HG03095 (cell line): ENCODE results near the gene KCNJ14.

Experiments
- ATAC-seq: cut with Tn5 transposase; IDR thresholded peaks from one replicate; pipeline ENCODE4 v1.9.1; 2021; ENCODE audit warnings: moderate library complexity; ENCODE audit not compliant: unreplicated experiment

Gene KCNJ14

DNA sequence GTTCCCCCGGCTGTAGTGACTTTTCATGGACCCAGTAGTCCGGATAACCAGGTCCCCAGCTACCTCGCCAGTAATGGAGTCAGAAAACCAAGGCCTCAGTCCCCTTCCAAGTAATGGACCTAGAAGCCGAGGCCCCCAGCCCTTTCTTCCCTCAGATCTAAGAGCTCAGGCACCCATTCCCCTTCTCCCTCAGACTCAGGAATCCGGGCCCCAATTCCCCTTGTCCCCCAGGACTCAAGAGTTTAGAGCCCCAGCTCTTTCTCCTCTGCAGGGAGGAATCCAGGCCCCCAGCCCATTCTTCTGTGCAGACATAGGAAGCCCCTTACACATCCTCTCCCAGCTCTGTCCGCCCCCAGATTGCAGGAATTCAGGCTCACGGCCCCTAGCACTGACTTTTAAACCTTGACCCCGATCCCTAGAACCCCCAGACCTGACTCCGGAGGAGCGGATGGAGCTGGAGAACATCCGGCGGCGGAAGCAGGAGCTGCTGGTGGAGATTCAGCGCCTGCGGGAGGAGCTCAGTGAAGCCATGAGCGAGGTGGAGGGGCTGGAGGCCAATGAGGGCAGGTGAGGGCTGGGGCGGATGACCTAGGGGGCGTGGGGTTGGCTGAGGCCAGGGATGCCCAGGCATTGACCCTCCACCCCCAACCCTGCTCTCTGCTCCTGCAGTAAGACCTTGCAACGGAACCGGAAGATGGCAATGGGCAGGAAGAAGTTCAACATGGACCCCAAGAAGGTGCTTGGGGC, 14.7 kb downstream of the KCNJ14 start:
- ATAC-seq: no peak

DNA sequence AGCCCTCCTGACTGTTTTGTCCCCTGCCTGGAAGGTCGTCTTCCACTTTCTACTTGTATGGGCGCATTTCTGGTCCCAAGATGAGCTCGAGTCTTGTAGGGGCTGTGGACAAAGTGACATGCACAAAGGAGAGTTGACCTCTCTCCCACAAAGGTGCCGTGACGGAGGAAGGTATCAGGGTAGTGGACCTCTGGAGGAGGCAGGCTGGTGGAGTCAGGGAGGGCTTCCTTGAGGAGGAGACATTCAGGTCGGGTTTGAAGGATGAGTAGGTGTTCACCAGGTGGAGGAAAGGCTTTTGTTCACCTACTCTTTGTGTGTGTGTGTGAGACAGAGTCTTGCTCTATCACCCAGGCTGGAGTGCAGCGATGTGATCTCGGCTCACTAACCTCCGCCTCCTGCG, 15.5 kb downstream of the KCNJ14 start:
- ATAC-seq: no peak

DNA sequence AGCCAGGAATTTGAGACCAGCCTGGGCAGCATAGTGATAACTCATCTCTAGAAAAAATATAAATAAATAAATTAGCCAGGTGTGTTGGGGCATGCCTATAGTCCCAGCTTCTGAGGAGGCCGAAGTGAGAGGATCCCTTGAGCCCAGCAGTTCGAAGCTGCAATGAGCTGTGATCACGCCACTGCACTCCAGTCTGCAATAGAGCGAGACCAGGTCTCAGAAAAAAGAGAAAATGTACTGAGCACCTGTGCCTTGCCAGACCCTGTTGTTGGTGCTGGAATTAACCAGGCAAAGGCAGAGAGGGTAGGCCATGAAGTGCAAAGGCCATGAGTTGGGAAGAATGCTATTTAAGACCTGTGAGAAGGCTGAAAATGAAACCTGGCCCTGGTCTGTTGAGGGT, 16.5 kb downstream of the KCNJ14 start:
- no peak for ATAC-seq

DNA sequence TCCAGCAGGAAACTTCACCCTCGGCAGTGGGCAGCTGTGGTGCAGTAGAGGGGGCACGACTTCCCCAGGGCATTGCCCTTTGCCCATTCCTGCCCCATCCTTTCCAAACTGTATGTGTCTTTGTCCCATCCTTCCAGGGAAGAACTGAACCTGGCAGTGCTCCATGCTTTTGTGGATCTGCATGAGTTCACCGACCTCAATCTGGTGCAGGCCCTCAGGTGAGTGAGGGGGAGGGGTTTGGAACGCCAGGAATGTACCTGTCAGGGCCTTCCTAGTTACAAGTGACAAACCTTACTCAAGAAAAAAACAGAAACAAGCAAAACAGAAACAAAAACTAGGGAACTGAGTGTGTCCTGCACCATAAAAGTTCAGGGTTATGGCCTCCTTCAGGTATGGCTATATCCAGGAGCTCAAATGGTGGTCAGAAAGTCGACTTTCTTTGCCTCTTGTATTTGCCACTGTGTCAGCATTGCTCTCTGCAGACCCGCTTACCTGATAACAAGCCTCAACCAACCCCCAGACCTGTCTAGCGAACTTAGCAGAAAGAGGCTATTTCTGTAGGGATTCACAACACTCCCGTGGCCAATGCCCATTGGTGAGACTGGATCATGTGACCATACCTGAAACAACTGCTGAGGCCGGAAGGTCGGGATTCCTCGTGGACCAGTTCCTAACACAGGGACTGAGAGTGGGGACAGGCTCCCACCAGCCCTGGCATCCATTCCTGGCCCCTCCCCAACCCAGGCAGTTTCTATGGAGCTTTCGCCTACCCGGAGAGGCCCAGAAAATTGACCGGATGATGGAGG, 18.0 kb downstream of the KCNJ14 start:
- ATAC-seq: no peak

DNA sequence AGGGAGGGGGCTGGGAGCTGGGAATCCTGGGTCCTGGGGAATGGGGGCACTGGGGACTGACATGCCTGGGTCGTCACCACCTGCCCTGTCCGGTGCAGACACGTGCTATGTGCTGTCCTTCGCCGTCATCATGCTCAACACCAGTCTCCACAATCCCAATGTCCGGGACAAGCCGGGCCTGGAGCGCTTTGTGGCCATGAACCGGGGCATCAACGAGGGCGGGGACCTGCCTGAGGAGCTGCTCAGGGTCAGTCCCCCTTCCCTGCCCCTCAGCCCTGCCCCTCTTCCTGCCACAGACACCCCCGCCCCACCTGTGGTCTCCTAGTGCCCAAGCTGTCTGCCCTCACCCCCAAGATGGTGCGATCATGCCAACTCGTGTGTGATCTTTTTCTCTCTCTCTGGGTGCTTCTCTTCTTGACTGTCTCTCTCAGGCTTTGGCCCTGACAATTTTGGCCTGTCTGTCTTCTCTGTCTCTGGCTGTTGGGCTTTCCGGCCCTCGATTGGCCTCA, 18.8 kb downstream of the KCNJ14 start:
- ATAC-seq: no peak

DNA sequence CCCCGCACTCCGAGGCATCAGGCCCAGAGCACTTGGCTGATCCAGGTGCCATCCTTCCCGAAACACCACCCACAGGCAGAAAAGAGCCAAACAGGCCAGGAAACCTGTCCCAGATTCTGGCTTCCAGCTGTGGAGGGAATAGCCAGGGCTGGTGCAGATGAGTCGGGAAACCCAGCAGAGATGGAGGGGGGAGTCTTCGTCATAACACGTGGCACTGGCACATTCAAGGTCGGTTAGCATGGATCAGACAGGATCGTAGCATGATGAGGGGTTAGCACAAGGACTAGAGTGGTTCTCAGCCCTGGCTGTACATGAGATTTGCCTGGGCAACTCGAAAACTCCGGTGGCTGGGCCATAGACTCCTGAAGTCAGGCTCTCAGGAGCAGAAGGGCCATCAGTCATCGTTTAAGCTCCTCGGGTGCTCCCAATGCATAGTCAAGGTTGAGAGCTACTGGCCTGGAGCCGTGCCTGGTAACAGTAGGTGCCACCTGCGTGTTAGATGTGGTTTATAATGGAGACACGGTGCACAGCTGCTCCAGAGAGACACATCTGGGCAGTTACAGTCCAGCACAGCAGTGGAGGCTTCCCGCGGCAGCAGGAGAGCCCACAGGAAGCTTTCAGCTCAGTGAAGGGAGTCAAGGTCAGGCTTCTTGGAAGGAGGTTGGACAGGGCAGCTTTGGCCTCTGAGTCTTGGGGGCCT, 20.1 kb downstream of the KCNJ14 start:
- no peak for ATAC-seq

DNA sequence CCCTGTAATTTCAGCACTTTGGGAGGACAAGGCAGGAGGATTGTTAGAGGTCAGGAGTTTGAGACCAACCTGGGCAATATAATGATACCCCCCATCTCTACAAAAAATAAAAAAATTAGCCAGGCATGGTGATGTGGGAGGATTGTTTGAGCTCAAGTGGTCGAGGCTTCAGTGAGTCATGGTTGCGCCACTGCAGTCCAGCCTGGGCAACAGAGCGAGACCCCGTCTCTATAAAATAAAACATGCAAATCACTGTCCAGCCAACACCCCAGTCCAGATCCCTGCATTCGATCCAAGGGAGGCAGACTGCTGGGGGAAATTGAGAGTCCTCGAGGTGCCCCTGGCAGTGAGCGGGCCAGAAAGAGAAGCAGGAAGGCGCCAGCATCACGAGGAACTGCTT, 20.8 kb downstream of the KCNJ14 start:
- no peak for ATAC-seq

DNA sequence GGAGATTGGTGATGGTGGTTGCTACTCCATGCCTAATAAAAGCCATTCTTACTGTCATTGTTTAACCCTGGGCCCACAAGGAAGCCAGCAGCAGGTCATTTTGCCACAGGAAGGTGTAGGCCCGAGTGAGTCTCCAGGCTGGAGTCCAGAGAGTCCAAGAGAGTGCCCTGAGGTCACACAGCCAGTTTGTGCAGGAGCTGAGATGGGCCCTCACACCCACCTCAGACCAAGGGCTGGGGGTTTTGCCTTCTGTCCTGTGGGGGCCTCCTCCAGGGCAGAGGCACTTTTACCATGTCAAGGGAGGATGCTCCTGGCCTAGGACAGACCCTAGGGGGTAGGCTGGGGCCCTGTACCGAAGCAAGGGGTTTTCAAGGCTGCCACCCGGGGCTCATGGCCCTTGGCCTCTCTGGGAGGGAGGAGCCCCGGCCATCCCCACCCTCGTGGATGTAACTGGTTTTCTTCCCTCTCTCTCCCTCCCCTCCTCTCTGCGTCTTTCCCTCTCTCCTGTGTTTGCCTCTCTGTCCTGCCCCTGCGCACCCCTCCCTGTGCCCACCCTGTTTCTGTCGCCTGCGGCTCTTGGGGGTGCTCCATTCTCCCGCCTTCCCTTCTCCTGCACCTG, 21.8 kb downstream of the KCNJ14 start:
- no peak for ATAC-seq

DNA sequence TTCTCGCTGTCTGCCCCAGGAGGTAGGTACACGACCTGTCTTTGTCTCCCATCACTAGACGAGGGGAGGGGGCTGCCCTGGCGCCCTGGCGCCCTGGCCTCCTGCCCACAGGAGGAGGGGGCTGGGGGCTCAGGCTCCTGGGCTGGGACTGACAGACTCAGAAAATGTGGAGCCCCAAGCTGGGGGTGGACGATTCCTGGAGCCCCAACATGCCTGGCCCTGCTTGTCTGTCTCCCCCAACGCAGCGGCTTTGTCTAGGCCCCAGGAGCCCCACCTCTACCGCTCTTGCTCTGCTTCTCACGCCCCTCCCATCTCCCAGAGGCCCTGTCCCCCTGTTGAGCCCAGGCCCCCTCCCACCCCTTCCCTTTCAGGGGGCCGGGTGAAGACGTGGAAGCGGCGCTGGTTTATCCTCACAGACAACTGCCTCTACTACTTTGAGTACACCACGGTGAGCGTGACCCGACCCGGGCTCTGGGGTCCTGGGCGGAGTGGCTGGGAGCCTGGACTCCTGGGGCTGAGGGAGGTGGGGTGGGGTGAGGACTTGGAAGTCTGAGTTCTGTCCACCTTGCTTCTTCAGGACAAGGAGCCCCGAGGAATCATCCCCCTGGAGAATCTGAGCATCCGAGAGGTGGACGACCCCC, 22.4 kb downstream of the KCNJ14 start:
- ATAC-seq: no peak

DNA sequence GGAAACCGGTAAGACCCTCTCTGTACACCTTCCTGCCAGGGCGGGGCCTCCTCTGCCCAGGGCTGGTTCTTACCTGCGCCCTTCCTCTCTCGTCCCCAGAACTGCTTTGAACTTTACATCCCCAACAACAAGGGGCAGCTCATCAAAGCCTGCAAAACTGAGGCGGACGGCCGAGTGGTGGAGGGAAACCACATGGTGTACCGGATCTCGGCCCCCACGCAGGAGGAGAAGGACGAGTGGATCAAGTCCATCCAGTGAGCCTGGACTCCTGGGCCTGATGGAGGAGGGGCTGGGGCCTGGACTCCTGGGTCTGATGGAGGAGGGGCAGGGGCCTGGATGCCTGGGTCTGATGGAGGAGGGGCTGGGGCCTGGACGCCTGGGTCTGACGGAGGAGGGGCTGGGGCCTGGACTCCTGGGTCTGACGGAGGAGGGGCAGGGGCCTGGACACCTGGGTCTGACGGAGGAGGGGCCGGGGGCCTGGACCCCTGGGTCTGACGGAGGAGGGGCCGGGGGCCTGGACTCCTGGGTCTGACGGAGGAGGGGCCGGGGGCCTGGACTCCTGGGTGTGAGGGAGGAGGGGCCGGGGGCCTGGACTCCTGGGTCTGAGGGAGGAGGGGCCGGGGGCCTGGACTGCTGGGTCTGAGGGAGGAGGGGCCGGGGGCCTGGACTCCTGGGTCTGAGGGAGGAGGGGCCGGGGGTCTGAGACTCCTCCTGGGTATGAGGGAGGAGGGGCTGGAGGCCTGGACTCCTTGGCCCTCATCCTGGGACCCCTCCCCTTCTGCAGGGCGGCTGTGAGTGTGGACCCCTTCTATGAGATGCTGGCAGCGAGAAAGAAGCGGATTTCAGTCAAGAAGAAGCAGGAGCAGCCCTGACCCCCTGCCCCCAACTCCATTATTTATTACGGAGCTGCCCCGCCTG, 23.2 kb downstream of the KCNJ14 start:
- no peak for ATAC-seq

DNA sequence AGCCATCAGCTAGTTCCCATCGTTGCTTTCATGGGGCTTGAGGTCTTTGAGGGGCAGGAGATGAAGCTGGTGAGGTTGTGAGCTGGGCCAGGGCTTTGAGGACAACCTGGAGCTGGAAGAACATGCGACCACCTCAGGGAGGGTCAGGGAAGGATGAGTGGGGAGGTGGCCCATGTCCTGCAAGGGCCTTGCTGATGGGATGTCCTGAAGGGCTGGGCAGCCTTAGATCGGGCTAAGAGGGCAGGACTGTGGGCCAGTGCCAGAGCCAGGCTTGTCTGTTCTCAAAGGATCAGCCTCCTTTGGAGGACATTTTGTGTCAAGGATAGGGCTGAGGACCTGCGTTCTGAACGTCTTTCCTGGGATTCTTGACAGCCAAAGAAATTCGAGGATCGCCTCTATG, 24.3 kb downstream of the KCNJ14 start:
- ATAC-seq: no peak

DNA sequence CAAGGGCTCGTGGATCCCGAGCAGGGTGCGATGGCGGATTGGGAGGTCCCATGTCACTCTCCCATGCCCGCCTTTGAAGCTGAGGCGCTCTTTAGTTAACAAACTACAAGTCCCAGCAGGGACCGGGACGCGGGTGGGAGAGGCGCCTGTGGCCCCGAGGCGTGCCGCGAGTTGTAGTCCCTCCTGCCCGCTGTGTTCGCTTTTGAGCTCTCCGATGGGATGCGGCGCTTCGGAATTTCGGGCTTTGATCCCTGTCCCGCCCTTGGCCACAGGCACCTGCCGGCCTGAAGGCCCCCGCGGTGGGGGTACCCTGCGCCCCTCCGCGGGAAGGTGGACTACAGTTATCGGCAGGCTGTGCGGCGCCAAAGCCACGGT, 24.8 kb downstream of the KCNJ14 start:
- ATAC-seq: no peak

DNA sequence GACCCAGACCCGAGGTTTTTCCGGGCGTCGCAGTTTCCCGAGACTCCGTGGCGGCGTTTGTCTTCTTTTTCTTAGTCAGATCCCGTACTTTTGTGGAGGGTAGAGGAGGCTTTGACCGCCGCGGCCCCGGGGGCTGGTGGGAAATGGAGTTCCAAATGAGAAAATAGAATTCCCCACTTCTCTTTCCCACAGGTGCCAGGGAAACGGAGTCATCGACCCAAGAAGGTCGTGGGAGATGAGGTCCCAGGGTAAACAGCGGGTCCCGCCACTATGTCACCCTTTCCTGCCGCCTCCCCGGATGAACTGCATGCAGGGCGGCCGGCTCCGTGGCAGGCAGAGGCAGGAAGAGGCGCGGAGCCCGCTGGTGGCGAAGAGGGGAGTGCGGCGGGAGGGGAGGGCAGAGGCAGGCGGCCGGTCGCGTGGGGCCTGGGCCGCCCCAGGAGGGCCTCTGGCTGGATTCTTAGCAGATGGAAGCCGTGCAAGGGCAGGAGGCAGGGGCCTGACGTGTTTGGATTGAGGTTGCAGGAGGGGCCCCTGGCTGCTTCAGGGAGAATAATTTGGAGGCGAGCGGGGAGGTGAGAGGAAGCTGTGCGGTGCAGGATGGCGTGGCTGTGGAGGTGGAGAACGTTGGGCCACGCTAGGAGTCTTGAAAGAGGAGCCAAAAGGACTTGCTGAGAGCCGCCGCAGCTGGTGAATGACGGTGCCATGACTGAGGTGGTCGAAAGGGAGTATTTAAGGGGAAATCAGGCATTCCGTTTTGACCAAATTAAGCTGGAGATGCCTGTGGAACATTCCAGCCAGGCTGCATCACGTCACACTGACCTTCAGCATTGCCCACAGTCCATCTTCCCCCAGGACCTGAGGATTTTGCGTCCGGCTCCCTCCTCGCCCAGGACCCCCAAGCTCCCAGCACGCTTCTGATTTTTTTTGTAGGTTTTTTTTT, 25.5 kb downstream of the KCNJ14 start:
- ATAC-seq: no peak

DNA sequence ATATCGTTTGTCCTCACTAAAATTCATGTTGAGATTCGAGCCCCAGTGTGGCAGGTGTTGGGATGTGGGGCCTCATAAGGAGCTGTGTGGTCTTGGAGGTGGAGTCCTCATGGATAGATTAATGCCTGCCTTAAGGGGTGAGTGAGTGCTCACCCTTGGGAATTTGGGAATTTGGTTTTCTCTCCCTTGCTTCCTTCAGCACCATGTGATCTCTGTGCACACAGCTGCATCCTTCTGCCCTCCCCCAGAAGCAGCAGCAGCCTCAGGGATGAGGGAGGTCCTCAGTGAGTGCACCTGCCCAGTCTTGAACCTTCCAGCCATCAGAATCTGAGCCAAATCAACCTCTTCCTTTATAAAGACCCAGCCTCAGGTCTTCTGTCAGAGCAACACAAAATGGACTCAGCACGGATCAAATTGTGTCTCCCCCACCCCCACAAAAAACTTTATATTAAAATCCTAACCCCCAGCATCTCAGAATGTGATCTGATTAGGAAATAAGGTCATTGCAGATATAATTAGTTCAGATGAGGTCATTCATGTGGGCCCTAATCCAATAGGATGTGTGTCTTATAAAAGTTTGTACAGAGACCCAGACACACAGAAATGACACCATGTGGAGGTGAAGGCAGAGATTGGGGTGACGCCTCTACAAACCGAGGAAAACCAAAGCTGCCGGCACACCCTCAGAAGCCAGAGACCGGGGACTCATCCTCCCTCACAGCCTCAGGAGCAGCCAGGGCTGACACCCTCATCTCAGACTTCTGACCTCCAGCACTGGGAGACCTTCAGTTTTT, 26.7 kb downstream of the KCNJ14 start:
- ATAC-seq: no peak

DNA sequence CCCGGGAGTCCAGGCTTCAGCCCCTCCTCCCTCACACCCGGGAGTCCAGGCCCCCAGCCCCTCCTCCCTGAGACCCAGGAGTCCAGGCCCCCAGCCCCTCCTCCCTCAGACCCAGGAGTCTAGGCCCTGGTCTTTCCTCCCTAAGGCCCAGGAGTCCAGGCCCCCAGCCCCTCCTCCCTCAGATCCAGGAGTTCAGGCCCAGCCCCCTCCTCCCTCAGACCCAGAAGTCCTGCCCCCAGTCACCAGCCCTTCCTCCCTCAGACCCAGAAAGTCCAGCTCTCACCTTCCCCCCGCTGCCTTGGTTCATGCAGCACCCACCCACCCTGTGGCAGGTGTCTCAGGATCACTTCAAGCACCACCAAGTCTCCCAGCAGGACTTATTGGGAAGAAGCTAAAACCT, 27.9 kb downstream of the KCNJ14 start:
- no peak for ATAC-seq

DNA sequence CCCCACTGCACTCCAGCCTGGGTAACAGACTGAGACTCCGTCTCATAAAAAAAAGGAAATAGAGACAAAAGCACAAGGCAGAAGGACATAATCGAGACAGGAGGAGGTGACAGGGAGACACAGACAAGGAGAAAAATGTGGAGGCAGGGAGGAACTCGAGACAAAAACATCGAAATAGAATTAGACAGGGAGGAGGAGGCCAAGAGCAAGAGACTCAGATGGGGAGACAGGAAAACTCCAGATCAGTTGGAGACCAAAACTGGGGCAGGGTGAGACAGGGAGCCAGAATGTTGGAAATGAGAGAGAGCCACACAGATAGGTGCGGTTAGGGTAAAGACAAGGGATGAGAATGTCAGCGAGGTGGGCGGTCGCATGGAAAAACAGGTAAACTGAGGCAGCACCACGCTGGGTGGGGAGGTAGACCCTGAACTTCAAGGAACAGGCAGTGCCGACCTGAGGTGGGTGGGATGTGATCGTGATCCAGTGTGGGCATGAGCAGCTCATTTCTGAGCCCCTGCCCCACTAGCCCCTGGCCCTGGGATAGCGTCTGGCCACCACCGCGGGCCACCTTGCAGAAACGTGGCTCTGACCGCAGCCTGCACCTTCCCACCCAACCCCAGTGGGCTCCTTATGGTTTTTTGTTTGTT, 29.0 kb downstream of the KCNJ14 start:
- ATAC-seq: no peak

DNA sequence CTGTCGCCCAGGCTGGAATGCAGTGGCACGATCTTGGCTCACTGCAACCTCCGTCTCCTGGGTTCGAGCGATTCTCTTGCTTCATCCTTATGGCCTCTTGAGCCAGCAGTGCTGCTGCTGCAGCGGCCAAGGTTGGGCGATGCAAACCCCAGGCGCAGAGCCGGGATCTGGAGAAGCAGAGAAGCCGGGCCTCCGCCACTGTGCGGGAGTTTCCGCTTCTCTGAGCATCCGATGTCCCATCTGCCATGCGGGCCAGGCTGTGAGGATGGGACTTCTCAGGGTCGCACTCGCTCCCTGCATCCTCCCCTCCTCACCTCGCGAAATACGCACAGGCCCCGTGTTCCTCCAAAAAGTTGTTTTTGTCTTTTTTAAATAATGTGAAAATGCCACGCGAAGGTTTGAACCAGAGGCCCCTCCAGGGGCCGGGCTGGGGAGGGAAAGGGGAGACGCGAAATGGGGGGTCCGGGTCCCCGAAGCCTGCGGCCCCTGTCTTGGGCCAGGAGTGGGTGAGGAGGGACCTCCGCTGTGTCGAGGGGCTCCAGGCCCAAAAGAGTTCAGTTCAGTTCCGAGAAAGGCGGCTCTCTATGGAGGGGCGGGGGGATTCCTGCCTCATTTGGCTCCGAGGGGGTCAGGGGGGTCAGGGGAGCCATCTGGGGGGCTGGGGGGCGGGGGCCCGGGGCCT, 29.7 kb downstream of the KCNJ14 start:
- ATAC-seq: no peak
